SIG-M5 treated with dmso at 0.1 percent for 504 hours (cell line): Measurements from ENCODE around the gene GRP.
"Not testable (repeated sequence)": the region's sequence is repeated elsewhere in the genome, so short reads cannot be mapped to it uniquely, and the experiment has no call there.

ENCODE experiments used
- DNase-seq: peaks from one replicate; lab custom pipeline; 2025; ENCODE audit not compliant: unreplicated experiment; lab: John Stamatoyannopoulos, UW

The GRP gene

GRCh38 chr18:59228351-59228750 lies 8.4 kb downstream of the GRP start:
- DNase-seq: no peak

GRCh38 chr18:59229191-59229590 lies 9.2 kb downstream of the GRP start:
- no peak for DNase-seq

GRCh38 chr18:59229701-59230443 lies 9.9 kb downstream of the GRP start:
- no peak for DNase-seq

GRCh38 chr18:59231114-59231513 lies 11.2 kb downstream of the GRP start:
- no peak for DNase-seq

- no peak for DNase-seq
Measured at GRCh38 chr18:59231877-59232276, 11.9 kb downstream of the GRP start.

GRCh38 chr18:59232309-59233016 lies 12.5 kb downstream of the GRP start:
- DNase-seq: no peak

GRCh38 chr18:59233017-59233410 lies 13.1 kb downstream of the GRP start:
- DNase-seq: no peak

GRCh38 chr18:59238385-59238784 lies 18.4 kb downstream of the GRP start:
- DNase-seq: no peak

GRCh38 chr18:59239642-59240041 lies 19.7 kb downstream of the GRP start:
- DNase-seq: no peak

- DNase-seq: no peak
Measured at GRCh38 chr18:59242906-59243305, 22.9 kb downstream of the GRP start.

GRCh38 chr18:59246796-59247195 lies 26.8 kb downstream of the GRP start:
- no peak for DNase-seq

- DNase-seq: peak; percentile 56
Measured at GRCh38 chr18:59249199-59249774, 29.3 kb downstream of the GRP start.

GRCh38 chr18:59255491-59255890 lies 35.5 kb downstream of the GRP start:
- DNase-seq: not testable (repeated sequence)

GRCh38 chr18:59261842-59262241 lies 41.9 kb downstream of the GRP start:
- not testable (repeated sequence) for DNase-seq

GRCh38 chr18:59262243-59262642 lies 42.3 kb downstream of the GRP start:
- not testable (repeated sequence) for DNase-seq

- no peak for DNase-seq
Measured at GRCh38 chr18:59263661-59264060, 43.7 kb downstream of the GRP start.

GRCh38 chr18:59264121-59264571 lies 44.2 kb downstream of the GRP start:
- DNase-seq: no peak

GRCh38 chr18:59264651-59265245 lies 44.8 kb downstream of the GRP start:
- no peak for DNase-seq

GRCh38 chr18:59265246-59265973 lies 45.5 kb downstream of the GRP start:
- no peak for DNase-seq

- no peak for DNase-seq
Measured at GRCh38 chr18:59265974-59266369, 46.0 kb downstream of the GRP start.

GRCh38 chr18:59266459-59266858 lies 46.5 kb downstream of the GRP start:
- peak; percentile 23 for DNase-seq
